Measurements from ENCODE around the gene C1QA. TPM values are rescaled to one million over a fixed set of nuclear protein-coding genes. Genes with fewer than 3 reads are reported as not detected.

Gene C1QA
- total and polyA plus RNA-seq, 2 of the 13 experiments (the other 11 are each of a cell fraction or from before 2014, with no cell fraction given), result not detected

GRCh38 chr1:22687191-22687590, 50.8 kb downstream of the C1QA start:
- FAIRE-seq, result no peak
- intact Hi-C loops (cut with micrococcal nuclease; ENCODE audit: unreplicated experiment) (no loop called here), in situ Hi-C loops (cut with HindIII; ENCODE audit: extremely low pct_ligation_motif_present, low pct_unique_long_range_greater_than_20kb) (no loop called here)
- no peak for TF ChIP-seq ZSCAN9 (CRISPR knock-in tag; IDR thresholded peaks at IDR 0.05; ENCODE audit: borderline replicate concordance)
- TF ChIP-seq THRA (CRISPR knock-in tag; IDR thresholded peaks at IDR 0.05; ENCODE audit: borderline replicate concordance), result no peak
- no peak for TF ChIP-seq ZNF160 (CRISPR knock-in tag; IDR thresholded peaks at IDR 0.05)
- TF ChIP-seq SNRNP70 (IDR thresholded peaks at IDR 0.05; ENCODE audit: low read depth, low read length), result no peak
- H4K20me1 ChIP-seq (ENCODE audit: insufficient read depth, low read length), result no peaks in the 10 kb centered on the region
- no peaks in the 10 kb centered on the region for H3K79me2 ChIP-seq (ENCODE audit: insufficient read depth, low read length)
- peaks cover 0 to 10% of the 10 kb centered on the region in 2 experiments; a peak in 1 of 5 replicates for H3K27me3 ChIP-seq (ENCODE audit: control insufficient read depth in 1 of 2, insufficient read depth in 2 of 2, low read length in 2 of 2)
- ChIA-PET POLR2A (no interaction called here), CTCF (ENCODE audit: low intra/inter-chr PET ratio, low total read pairs) (no interaction called here)
- 0% methylated on average over 2 of the region's 2 CpGs for WGBS (ENCODE audit: low lambda C conversion rate)
- ATAC-seq, result no peak
- no peaks in the 10 kb centered on the region for H3K9me3 ChIP-seq (ENCODE audit: low read length)
- BruUV-seq (replicated peaks), result no TSS peak
- H3K4me3 ChIP-seq (replicated peaks in 1 of 3; ENCODE audit: insufficient read depth in 1 of 3, low read depth in 2 of 3, low read length in 3 of 3), result no peak overlapping the region
- H3K9ac ChIP-seq (ENCODE audit: insufficient read depth, low read depth, low read length), result no peak overlapping the region
- no peak overlapping the region for H3K27ac ChIP-seq (ENCODE audit: extremely low read length, insufficient read depth, low read length)
- no peak overlapping the region for H2AFZ ChIP-seq (ENCODE audit: low read length)
- DNase-seq (ENCODE audit: low spot score), result no peak
- no peaks in the 10 kb centered on the region for H3K36me3 ChIP-seq (replicated peaks in 1 of 2; ENCODE audit: control insufficient read depth in 1 of 2, insufficient read depth in 2 of 2, low read length in 2 of 2)
- H3K4me1 ChIP-seq (ENCODE audit: insufficient read depth, low read length), result no peaks in the 10 kb centered on the region
- H3K4me2 ChIP-seq (ENCODE audit: low read depth, low read length), result no peak overlapping the region

- intact Hi-C loops (cut with micrococcal nuclease; ENCODE audit: unreplicated experiment) (no loop called here), in situ Hi-C loops (cut with HindIII; ENCODE audit: extremely low pct_ligation_motif_present, low pct_unique_long_range_greater_than_20kb) (no loop called here)
- no peaks in the 10 kb centered on the region for H3K79me2 ChIP-seq (ENCODE audit: insufficient read depth, low read length)
- FAIRE-seq (no peak), DNase-seq (ENCODE audit: low spot score) (no peak), ATAC-seq (no peak)
- H3K4me1 ChIP-seq (ENCODE audit: insufficient read depth, low read length), result no peaks in the 10 kb centered on the region
- no peaks in the 10 kb centered on the region for H4K20me1 ChIP-seq (ENCODE audit: insufficient read depth, low read length)
- TF ChIP-seq ZNF639 (CRISPR knock-in tag; conservative IDR thresholded peaks at IDR 0.05) (no peak), HBP1 (CRISPR knock-in tag; IDR thresholded peaks at IDR 0.05; ENCODE audit: low read depth) (no peak), ATF3 (CRISPR knock-in tag; IDR thresholded peaks at IDR 0.05) (no peak), ZNF776 (CRISPR knock-in tag; IDR thresholded peaks at IDR 0.05) (no peak), ZSCAN29 (CRISPR knock-in tag; conservative IDR thresholded peaks at IDR 0.05) (no peak), ZNF563 (CRISPR knock-in tag; IDR thresholded peaks at IDR 0.05) (no peak), GRHL1 (CRISPR knock-in tag; conservative IDR thresholded peaks at IDR 0.05) (no peak), TEAD2 (CRISPR knock-in tag; IDR thresholded peaks at IDR 0.05) (no peak)
- no TSS peak for BruUV-seq (replicated peaks)
- CTCF ChIA-PET (ENCODE audit: low intra/inter-chr PET ratio, low total read pairs), result no interaction called here
- no peaks in the 10 kb centered on the region for H3K36me3 ChIP-seq (replicated peaks in 1 of 2; ENCODE audit: control insufficient read depth in 1 of 2, insufficient read depth in 2 of 2, low read length in 2 of 2)
- H3K4me3 ChIP-seq (replicated peaks in 1 of 3; ENCODE audit: insufficient read depth in 1 of 3, low read depth in 2 of 3, low read length in 3 of 3), result no peak overlapping the region
- H3K27me3 ChIP-seq (ENCODE audit: control insufficient read depth in 1 of 2, insufficient read depth in 2 of 2, low read length in 2 of 2), result peaks cover 0 to 10% of the 10 kb centered on the region in 2 experiments; a peak in 1 of 5 replicates
- H3K9me3 ChIP-seq (ENCODE audit: low read length), result no peaks in the 10 kb centered on the region
- H2AFZ ChIP-seq (ENCODE audit: low read length), result no peak overlapping the region
- no peak overlapping the region for H3K9ac ChIP-seq (ENCODE audit: insufficient read depth, low read depth, low read length)
- H3K27ac ChIP-seq (ENCODE audit: extremely low read length, insufficient read depth, low read length), result no peak overlapping the region
- POLR2A ChIA-PET, result no interaction called here
- no peak overlapping the region for H3K4me2 ChIP-seq (ENCODE audit: low read depth, low read length)
Measured at GRCh38 chr1:22688466-22688865, 52.0 kb downstream of the C1QA start.

All from HepG2 (cell line).